OCI-LY1 (cell line): ENCODE measurements around the gene GJB4.

Experiments
- H2AFZ ChIP-seq: fragments of 200-600 bp; sonication (generic), shearing (Covaris generic); 2 replicates; pipeline ENCODE4 v1.6.0; 2014; ENCODE audit warnings: antibody characterized with exemption, mild to moderate bottlenecking, low read length
- H3F3A ChIP-seq: fragments of 200-600 bp; sonication (generic), shearing (Covaris generic); 2 replicates; pipeline ENCODE4 v1.6.0; 2014; ENCODE audit warnings: mild to moderate bottlenecking, antibody characterized with exemption, low read length, moderate library complexity; ENCODE audit not compliant: insufficient read depth
- H3K27ac ChIP-seq: fragments of 200-600 bp; sonication (generic); 2 replicates; pipeline ENCODE4 v1.5.1; 2014; ENCODE audit warnings: low read length, mixed run types, mild to moderate bottlenecking, low read depth; ENCODE audit not compliant: poor library complexity, severe bottlenecking
- H3K27me3 ChIP-seq: fragments of 200-600 bp; sonication (generic); 2 replicates; pipeline ENCODE4 v1.6.0; 2014; ENCODE audit warnings: antibody characterized with exemption, mild to moderate bottlenecking, low read length, moderate library complexity; ENCODE audit not compliant: insufficient read depth
- H3K36me3 ChIP-seq: fragments of 200-600 bp; sonication (generic); 2 replicates; pipeline ENCODE4 v1.6.1; 2014; ENCODE audit warnings: mild to moderate bottlenecking, antibody characterized with exemption, low read length, moderate library complexity, mixed read lengths; ENCODE audit not compliant: insufficient read depth
- H3K4me1 ChIP-seq: fragments of 200-600 bp; sonication (generic); 2 replicates; pipeline ENCODE4 v1.5.1; 2014; ENCODE audit warnings: mild to moderate bottlenecking, low read length, moderate library complexity; ENCODE audit not compliant: insufficient read depth, severe bottlenecking
- H3K4me2 ChIP-seq: fragments of 200-600 bp; sonication (generic), shearing (Covaris generic); 2 replicates; pipeline ENCODE4 v1.6.1; 2014; ENCODE audit warnings: low read length
- H3K4me3 ChIP-seq: fragments of 200-600 bp; sonication (generic); 2 replicates; pipeline ENCODE4 v1.5.1; 2014; ENCODE audit warnings: low read length, low read depth, mild to moderate bottlenecking, mixed read lengths; ENCODE audit not compliant: poor library complexity, severe bottlenecking
- H3K79me2 ChIP-seq: fragments of 200-600 bp; shearing (Covaris generic); 2 replicates; pipeline ENCODE4 v1.6.1; 2016; ENCODE audit warnings: mixed run types, low read length, mixed read lengths; ENCODE audit not compliant: insufficient read depth
- H3K9ac ChIP-seq: fragments of 200-600 bp; sonication (generic), shearing (Covaris generic); 2 replicates; pipeline ENCODE4 v1.6.1; 2014; ENCODE audit warnings: mild to moderate bottlenecking, low read length, mixed read lengths
- H3K9me2 ChIP-seq: fragments of 200-600 bp; sonication (generic), shearing (Covaris generic); 2 replicates; pipeline ENCODE4 v1.6.1; 2014; ENCODE audit warnings: low read depth, mild to moderate bottlenecking, low read length, mixed read lengths
- H3K9me3 ChIP-seq: fragments of 200-600 bp; shearing (Covaris generic); 2 replicates; pipeline ENCODE4 v1.6.1; 2014; ENCODE audit warnings: low read length, mixed read lengths
- H4K20me1 ChIP-seq: fragments of 200-600 bp; sonication (generic), shearing (Covaris generic); 2 replicates; pipeline ENCODE4 v1.6.0; 2016; ENCODE audit warnings: mild to moderate bottlenecking, low read length; ENCODE audit not compliant: insufficient read depth
- CTCF ChIP-seq: fragments of 200-600 bp; sonication (generic), shearing (Covaris generic); IDR thresholded peaks from 2 replicates; pipeline ENCODE4 v1.5.1; 2017; ENCODE audit warnings: mild to moderate bottlenecking, antibody characterized with exemption, low read length, moderate library complexity, mixed read lengths
- EZH2 ChIP-seq: fragments of 200-600 bp; sonication (generic), shearing (Covaris generic); IDR thresholded peaks from 2 replicates; pipeline ENCODE4 v1.8.0; 2017; ENCODE audit warnings: borderline replicate concordance, mixed run types, mild to moderate bottlenecking, antibody characterized with exemption, low read length, moderate library complexity, mixed read lengths

Gene GJB4

GRCh38 chr1:34777519-34778321 is 18.2 kb downstream of the GJB4 start:
- Histone ChIP-seq H3K27me3 (no peaks in the 10 kb centered on the region; the same call in 1 of the 2 replicates), H3K4me1 (no peaks in the 10 kb centered on the region), H4K20me1 (no peaks in the 10 kb centered on the region), H3K36me3 (no peaks in the 10 kb centered on the region), H3K9ac (no peak overlapping the region), H3K9me2 (no peaks in the 10 kb centered on the region), H3K4me2 (no peak overlapping the region), H2AFZ (no peak overlapping the region), H3K4me3 (no peak overlapping the region), H3K9me3 (no peaks in the 10 kb centered on the region), H3F3A (no peaks in the 10 kb centered on the region), H3K79me2 (no peaks in the 10 kb centered on the region), H3K27ac (no peak overlapping the region)
- TF ChIP-seq CTCF (no peak), EZH2 (no peak)

GRCh38 chr1:34778381-34778780 is 18.8 kb downstream of the GJB4 start:
- H3F3A ChIP-seq, result no peaks in the 10 kb centered on the region
- H3K9me3 ChIP-seq, result no peaks in the 10 kb centered on the region
- no peaks in the 10 kb centered on the region; the same call in 1 of the 2 replicates for H3K27me3 ChIP-seq
- H3K36me3 ChIP-seq, result no peaks in the 10 kb centered on the region
- TF ChIP-seq CTCF (no peak), EZH2 (no peak)
- H3K4me2 ChIP-seq, result no peak overlapping the region
- H4K20me1 ChIP-seq, result no peaks in the 10 kb centered on the region
- H2AFZ ChIP-seq, result no peak overlapping the region
- no peak overlapping the region for H3K4me3 ChIP-seq
- H3K9ac ChIP-seq, result no peak overlapping the region
- H3K4me1 ChIP-seq, result no peaks in the 10 kb centered on the region
- H3K27ac ChIP-seq, result no peak overlapping the region
- no peaks in the 10 kb centered on the region for H3K79me2 ChIP-seq
- H3K9me2 ChIP-seq, result no peaks in the 10 kb centered on the region

GRCh38 chr1:34779005-34779404 is 19.5 kb downstream of the GJB4 start:
- Histone ChIP-seq H3K27ac (no peak overlapping the region), H3K9ac (no peak overlapping the region), H3K27me3 (no peaks in the 10 kb centered on the region; the same call in 1 of the 2 replicates), H3K79me2 (no peaks in the 10 kb centered on the region), H2AFZ (no peak overlapping the region), H3K4me1 (no peaks in the 10 kb centered on the region), H3K9me2 (no peaks in the 10 kb centered on the region), H3K36me3 (no peaks in the 10 kb centered on the region), H3K9me3 (no peaks in the 10 kb centered on the region), H3K4me2 (no peak overlapping the region), H3K4me3 (no peak overlapping the region), H4K20me1 (no peaks in the 10 kb centered on the region), H3F3A (no peaks in the 10 kb centered on the region)
- no peak for TF ChIP-seq EZH2

DNA sequence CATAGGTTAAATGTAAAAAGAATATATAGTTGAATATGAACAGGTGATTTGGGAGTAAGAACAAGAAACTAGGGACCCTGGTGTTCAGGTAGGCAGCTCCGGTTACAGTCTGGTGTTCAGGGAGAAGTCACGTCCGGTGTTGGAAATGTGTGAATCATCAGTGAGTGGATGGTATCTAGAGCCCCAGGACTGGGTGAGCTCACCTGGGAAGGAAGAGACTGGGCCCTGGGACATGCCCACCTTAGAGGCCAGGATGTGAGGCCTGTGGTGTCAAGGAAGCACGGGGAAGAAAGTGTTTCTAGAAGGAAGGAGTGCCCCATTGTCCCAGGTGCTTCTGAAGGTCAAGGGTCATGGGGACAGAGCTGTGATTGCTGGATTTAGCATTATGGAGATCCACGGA is 20.0 kb downstream of the GJB4 start:
- no peak for TF ChIP-seq EZH2
- no peak for TF ChIP-seq CTCF

More for the DNA sequence above, 20.0 kb downstream of the GJB4 start:
- Histone ChIP-seq H3K9me3 (no peaks in the 10 kb centered on the region), H3K9me2 (no peaks in the 10 kb centered on the region), H3K27me3 (no peaks in the 10 kb centered on the region; the same call in 1 of the 2 replicates), H3K9ac (no peak overlapping the region), H3K27ac (no peak overlapping the region), H3K79me2 (no peaks in the 10 kb centered on the region), H3K36me3 (no peaks in the 10 kb centered on the region), H3K4me2 (no peak overlapping the region), H3K4me1 (no peaks in the 10 kb centered on the region), H2AFZ (no peak overlapping the region), H3F3A (no peaks in the 10 kb centered on the region), H3K4me3 (no peak overlapping the region), H4K20me1 (no peaks in the 10 kb centered on the region)
